ENCODE results near the gene STOML2. TPM values are rescaled to one million over a fixed set of nuclear protein-coding genes. Genes with fewer than 3 reads are reported as not detected.

Gene STOML2
- total and polyA plus RNA-seq, 9 of the 15 experiments (the other 6 are each of a cell fraction or from before 2014, with no cell fraction given) = 110 to 220 (median 174) TPM

DNA sequence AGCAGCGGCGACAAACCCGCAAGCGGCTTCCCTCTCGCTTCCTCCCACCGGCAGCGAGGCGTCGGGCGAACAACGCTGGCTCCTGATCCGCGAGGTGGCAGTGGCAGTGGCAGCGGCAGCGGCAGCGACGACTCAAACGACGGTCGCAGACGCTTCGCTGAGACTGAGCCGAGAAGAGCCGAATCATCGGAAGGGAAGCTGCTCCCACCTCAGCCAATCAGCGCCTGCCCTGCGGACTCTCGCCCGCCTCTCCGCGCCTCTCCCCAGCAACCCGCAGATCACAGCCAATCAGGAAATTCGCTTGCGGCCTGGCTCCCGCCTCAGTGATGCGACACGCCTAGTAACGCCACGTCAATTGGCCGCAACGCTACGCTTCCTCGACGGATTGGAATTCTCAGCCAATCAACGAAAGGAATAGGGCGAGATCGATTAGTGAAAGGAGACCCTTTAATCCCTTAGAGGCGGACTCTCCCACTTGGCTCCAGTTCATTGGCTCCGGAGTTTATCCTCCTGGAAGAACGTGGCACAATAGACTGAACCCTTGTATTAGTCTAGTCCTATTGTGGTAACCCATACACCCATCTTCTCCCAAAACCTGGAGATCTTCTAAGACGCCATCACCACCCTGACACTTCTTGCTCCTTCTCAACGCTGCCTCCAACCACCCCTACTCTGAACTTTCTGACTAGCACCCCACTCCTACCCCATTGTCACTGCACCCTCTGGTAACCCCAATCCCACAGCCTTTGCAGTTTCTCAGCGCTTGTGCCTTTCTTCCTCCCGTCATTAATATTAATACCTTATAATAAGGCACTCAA is 30.3 kb downstream of the STOML2 start, which contains the start of gene VCP (continued):
- TF ChIP-seq NEUROD1 (IDR thresholded peaks at IDR 0.05; ENCODE audit: borderline replicate concordance, low read depth, low read length, partially characterized antibody) = peak; percentile 92
- no peak for TF ChIP-seq ZNF436 (CRISPR knock-in tag; IDR thresholded peaks at IDR 0.05)
- TF ChIP-seq SMARCB1 (IDR thresholded peaks at IDR 0.05; ENCODE audit: insufficient read length, low read depth) = no peak
- TF ChIP-seq POLR2H (tag; IDR thresholded peaks at IDR 0.05; ENCODE audit: low read depth) = peak; percentile 84
- no peak for TF ChIP-seq ZNF175 (CRISPR knock-in tag; IDR thresholded peaks at IDR 0.05; ENCODE audit: low read depth)
- 0 out of 2 replicates have a peak, but pooled peaks have one; percentile 32 for TF ChIP-seq L3MBTL2 (IDR thresholded peaks at IDR 0.05)
- TF ChIP-seq KLF16 (IDR thresholded peaks at IDR 0.05) = no peak
- TF ChIP-seq RBM39 (optimal IDR thresholded peaks at IDR 0.05; ENCODE audit: low read depth, low read length) = no peak
- TF ChIP-seq, protein P1, sequence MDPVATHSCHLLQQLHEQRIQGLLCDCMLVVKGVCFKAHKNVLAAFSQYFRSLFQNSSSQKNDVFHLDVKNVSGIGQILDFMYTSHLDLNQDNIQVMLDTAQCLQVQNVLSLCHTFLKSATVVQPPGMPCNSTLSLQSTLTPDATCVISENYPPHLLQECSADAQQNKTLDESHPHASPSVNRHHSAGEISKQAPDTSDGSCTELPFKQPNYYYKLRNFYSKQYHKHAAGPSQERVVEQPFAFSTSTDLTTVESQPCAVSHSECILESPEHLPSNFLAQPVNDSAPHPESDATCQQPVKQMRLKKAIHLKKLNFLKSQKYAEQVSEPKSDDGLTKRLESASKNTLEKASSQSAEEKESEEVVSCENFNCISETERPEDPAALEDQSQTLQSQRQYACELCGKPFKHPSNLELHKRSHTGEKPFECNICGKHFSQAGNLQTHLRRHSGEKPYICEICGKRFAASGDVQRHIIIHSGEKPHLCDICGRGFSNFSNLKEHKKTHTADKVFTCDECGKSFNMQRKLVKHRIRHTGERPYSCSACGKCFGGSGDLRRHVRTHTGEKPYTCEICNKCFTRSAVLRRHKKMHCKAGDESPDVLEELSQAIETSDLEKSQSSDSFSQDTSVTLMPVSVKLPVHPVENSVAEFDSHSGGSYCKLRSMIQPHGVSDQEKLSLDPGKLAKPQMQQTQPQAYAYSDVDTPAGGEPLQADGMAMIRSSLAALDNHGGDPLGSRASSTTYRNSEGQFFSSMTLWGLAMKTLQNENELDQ (CRISPR knock-in tag; IDR thresholded peaks at IDR 0.05; ENCODE audit: borderline replicate concordance) = no peak
- peak; percentile 49; the same call in 1 of the 2 replicates for TF ChIP-seq PML (IDR thresholded peaks at IDR 0.05; ENCODE audit: low read length)
- TF ChIP-seq, protein P2, sequence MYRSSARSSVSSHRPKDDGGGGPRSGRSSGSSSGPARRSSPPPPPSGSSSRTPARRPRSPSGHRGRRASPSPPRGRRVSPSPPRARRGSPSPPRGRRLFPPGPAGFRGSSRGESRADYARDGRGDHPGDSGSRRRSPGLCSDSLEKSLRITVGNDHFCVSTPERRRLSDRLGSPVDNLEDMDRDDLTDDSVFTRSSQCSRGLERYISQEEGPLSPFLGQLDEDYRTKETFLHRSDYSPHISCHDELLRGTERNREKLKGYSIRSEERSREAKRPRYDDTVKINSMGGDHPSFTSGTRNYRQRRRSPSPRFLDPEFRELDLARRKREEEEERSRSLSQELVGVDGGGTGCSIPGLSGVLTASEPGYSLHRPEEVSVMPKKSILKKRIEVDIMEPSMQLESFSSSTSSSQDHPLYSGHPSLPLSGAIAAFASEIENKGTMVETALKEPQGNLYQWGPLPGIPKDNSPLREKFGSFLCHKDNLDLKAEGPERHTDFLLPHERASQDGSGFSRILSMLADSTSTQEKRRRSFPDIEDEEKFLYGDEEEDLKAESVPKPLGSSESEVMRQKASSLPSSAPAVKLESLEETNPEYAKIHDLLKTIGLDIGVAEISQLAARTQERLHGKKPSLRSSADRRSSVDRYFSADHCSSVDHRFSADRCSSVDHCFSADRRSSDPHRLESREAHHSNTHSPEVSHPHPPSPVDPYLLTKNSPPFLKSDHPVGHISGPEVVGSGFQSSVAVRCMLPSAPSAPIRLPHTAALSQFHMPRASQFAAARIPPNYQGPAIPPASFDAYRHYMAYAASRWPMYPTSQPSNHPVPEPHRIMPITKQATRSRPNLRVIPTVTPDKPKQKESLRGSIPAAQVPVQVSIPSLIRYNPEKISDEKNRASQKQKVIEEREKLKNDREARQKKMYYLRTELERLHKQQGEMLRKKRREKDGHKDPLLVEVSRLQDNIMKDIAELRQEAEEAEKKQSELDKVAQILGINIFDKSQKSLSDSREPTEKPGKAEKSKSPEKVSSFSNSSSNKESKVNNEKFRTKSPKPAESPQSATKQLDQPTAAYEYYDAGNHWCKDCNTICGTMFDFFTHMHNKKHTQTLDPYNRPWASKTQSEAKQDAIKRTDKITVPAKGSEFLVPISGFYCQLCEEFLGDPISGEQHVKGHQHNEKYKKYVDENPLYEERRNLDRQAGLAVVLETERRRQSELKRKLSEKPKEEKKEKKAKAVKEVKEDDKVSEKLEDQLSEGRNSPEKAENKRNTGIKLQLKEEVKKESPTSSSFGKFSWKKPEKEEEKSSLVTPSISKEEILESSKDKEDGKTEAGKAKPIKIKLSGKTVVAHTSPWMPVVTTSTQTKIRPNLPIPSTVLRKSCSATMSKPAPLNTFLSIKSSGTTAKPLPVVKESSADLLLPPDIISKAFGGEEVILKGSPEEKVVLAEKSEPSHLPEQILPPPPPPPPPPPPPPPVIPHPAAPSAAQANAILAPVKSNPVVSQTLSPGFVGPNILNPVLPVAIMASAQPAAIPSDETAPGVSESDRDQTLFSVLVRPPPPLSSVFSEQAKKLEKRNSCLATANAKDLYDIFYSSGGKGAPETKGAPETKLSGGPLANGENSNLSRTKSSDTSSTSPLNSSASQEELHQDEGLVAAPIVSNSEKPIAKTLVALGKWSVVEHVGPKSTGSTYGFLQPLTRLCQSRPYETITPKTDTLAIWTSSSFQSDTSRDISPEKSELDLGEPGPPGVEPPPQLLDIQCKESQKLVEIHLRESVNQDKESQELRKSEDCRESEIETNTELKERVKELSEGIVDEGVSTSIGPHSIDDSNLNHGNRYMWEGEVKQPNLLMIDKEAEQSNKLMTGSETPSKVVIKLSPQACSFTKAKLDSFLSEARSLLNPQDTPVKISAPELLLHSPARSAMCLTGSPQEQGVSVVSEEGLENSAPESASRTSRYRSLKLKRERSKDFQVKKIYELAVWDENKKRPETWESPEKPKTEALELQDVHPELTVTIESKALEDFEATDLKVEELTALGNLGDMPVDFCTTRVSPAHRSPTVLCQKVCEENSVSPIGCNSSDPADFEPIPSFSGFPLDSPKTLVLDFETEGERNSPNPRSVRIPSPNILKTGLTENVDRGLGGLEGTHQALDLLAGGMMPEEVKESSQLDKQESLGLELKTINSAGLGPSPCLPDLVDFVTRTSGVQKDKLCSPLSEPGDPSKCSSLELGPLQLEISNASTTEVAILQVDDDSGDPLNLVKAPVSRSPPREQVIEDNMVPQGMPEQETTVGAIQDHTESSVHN (IDR thresholded peaks at IDR 0.05; ENCODE audit: borderline replicate concordance in 1 of 2, low read depth in 1 of 2) = no peak
- TF ChIP-seq, protein P3, sequence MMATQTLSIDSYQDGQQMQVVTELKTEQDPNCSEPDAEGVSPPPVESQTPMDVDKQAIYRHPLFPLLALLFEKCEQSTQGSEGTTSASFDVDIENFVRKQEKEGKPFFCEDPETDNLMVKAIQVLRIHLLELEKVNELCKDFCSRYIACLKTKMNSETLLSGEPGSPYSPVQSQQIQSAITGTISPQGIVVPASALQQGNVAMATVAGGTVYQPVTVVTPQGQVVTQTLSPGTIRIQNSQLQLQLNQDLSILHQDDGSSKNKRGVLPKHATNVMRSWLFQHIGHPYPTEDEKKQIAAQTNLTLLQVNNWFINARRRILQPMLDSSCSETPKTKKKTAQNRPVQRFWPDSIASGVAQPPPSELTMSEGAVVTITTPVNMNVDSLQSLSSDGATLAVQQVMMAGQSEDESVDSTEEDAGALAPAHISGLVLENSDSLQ (IDR thresholded peaks at IDR 0.05) = peak; percentile 97
- TF ChIP-seq, protein P4, sequence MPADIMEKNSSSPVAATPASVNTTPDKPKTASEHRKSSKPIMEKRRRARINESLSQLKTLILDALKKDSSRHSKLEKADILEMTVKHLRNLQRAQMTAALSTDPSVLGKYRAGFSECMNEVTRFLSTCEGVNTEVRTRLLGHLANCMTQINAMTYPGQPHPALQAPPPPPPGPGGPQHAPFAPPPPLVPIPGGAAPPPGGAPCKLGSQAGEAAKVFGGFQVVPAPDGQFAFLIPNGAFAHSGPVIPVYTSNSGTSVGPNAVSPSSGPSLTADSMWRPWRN (IDR thresholded peaks at IDR 0.05; ENCODE audit: low read depth) = peak; percentile 44; the same call in 1 of the 2 replicates
